Fibroblast of villous mesenchyme (primary cell): ENCODE results near the gene MYOM3. TPM values are rescaled to one million over a fixed set of nuclear protein-coding genes. Genes with fewer than 3 reads are reported as not detected.
A peak's percentile ranks its signal among the peaks of the same experiment; 100 is the strongest.
"Not testable (repeated sequence)": the region's sequence is repeated elsewhere in the genome, so short reads cannot be mapped to it uniquely, and the experiment has no call there.

Source experiments
- DNase-seq: peaks from one replicate; pipeline ENCODE4 v3.0.0-alpha.2; 2010; ENCODE audit warnings: low read depth
- H3K4me3 ChIP-seq: 2 replicates; pipeline ENCODE4 v1.5.1; 2011; ENCODE audit warnings: low read depth, mild to moderate bottlenecking, low read length
- total RNA-seq: library from RNA; depleted of rRNA; stranded (reverse); fragments of >200 nt; gene quantifications from 2 replicates; pipeline ENCODE4 v1.2.3, GENCODE V29; 2012
- TF ChIP-seq, protein P1 (sequence below): IDR thresholded peaks from 2 replicates; pipeline ENCODE4 v1.5.1; 2012; ENCODE audit warnings: low read depth, mild to moderate bottlenecking, low read length; ENCODE audit not compliant: insufficient read depth

The MYOM3 gene
- total RNA-seq, 1 donor: not detected

DNA sequence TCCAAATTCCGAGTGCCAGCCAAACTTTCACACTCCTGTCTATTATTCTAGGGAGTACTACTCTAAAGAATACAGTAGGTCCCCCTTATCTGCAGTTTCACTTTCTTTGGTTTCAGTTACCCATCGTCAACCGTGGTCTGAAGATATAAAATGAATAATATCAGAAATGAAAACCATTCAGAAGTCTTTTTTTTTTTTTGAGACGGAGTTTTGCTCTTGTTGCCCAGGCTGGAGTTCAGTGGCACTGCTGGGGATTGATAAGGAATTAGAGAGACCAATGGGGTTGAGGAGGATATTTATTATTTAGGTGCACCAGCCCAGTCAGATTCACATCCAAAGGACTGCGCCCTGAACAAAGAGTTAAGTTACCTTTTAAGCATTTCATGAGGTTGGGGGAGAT, 79.0 kb downstream of the MYOM3 start:
- TF ChIP-seq, protein P1, sequence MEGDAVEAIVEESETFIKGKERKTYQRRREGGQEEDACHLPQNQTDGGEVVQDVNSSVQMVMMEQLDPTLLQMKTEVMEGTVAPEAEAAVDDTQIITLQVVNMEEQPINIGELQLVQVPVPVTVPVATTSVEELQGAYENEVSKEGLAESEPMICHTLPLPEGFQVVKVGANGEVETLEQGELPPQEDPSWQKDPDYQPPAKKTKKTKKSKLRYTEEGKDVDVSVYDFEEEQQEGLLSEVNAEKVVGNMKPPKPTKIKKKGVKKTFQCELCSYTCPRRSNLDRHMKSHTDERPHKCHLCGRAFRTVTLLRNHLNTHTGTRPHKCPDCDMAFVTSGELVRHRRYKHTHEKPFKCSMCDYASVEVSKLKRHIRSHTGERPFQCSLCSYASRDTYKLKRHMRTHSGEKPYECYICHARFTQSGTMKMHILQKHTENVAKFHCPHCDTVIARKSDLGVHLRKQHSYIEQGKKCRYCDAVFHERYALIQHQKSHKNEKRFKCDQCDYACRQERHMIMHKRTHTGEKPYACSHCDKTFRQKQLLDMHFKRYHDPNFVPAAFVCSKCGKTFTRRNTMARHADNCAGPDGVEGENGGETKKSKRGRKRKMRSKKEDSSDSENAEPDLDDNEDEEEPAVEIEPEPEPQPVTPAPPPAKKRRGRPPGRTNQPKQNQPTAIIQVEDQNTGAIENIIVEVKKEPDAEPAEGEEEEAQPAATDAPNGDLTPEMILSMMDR: no peak
- no peak overlapping the region for H3K4me3 ChIP-seq
- no peak for DNase-seq

DNA sequence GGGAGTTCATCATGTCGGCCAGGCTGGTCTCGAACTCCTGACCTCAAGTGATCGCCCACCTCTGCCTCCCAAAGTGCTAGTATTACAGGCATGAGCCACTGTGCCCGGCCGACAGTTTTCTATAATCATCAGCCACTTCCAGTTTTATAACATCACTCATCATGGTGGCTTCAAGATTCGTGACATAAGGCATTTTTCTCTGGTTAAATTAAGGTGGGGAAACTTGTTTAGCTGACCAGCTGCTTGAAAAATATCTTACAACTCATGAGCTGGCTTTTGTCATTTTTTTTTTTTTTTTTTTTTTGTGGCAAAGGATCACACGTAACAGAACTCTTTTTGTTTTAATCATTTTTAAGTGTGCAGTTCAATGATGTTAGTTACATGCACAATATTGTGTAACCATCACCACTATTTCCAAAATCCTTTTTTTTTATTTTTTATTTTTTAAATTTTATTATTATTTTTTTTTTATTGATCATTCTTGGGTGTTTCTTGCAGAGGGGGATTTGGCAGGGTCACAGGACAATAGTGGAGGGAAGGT, 80.9 kb downstream of the MYOM3 start:
- not testable (repeated sequence) for DNase-seq, H3K4me3 ChIP-seq

DNA sequence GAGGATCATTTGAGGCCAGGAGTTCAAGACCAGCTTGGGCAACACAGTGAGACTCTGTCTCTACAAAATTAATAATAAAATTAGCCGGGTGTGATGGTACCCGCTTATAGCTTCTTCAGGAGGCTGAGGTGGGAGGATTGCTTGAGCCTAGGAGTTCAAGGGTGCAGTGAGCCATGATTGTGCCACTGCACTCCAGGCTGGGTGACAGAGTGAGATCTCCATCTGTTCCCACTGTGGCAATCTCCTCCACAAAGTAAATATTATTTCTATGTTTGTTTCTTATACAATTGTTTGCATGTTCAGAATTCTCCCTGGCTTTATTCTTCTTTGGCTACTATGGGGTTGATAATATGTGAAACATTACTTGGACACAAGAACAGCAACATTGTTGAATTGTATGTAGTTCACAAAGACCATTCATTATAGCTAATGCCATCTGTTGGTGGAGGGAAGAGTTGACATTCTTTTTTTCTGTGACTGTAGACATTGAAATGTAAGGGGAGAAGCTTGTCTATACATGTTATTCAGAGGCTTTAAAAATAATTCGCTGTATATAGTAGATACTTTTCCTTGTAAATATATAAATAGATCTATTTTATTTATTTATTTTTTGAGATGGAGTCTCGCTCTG, 84.0 kb downstream of the MYOM3 start:
- DNase-seq: peak; percentile 66
- TF ChIP-seq, protein P1: peak; percentile 66

DNA sequence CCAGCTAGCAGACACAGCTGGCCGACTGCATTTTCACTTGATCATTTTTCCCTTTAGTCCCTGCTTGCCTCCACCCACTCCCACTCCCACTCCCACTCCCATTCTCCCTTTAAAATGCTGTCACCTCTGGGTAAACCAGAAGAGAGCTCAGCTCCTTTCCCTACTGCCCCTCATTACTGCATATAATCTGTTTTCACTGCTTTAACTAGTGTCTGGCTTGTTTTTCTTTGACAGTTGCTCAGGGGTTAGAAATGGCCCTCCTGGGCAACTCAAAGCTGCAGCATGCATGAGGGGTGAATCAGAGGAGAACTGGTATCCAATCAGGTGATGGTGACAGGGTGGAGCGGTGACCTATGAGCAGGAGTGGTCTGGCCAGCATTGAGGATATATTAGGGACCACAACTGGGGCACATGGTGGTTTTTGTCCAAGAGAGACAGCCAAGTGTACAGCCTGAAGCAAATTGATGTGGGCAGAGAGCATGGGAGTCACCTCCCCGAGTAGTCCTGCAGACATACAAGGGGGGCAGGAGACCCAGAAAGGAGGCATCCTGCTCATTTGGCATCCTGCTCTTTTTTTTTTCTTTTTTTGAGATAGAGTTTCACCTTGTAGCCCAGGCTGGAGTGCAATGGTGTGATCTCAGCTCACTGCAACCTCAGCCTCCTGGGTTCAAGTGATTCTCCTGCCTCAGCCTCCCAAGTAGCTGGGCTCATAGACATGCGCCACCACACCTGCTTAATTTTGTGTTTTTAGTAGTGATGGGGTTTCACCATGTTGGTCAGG, 89.2 kb downstream of the MYOM3 start:
- TF ChIP-seq, protein P1: no peak
- H3K4me3 ChIP-seq: no peak overlapping the region
- DNase-seq: peak; percentile 87

More for the DNA sequence above, 84.0 kb downstream of the MYOM3 start:
- no peak overlapping the region for H3K4me3 ChIP-seq

DNA sequence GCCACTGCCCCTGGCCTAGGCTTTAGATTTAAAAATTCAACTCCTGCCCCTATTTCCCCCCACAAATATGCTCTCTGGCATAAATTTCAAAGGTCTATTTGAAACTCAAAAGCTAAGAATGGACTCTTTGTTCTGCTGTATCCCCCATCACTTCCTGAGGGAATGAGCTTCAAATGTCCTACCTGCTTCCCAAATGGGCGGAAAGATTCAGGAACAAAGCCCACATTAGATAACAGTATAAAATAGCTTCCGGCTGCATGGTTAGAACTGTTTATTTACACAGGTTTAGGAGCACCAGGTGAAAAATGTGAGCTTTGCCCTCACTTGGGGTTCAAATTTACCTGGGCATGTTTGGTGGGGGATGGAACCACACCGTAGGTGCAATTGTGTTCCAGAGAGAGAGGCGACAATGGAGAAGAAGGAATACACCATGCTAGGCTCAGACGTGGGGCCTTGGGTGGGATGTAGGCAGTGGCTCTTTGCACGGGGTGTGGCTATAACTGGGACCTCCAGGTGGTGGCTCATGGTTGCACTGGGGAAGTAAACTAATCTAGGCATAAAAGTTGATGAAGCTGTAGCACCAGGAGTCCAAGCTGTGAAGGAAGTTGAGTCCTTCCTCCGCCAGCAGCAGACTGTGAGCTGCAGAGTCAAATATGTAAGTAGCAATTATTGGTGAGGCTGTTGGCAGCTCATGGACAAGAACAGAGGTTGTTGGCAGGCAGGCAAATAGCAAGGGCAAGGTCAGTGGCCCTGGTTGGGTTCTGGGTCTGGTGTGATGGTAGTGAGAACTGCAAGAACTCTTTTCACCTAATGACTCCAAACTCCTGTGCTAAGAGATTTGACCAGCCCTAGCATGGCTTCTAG, 90.3 kb downstream of the MYOM3 start:
- DNase-seq: no peak
- TF ChIP-seq, protein P1: no peak
- no peak overlapping the region for H3K4me3 ChIP-seq

DNA sequence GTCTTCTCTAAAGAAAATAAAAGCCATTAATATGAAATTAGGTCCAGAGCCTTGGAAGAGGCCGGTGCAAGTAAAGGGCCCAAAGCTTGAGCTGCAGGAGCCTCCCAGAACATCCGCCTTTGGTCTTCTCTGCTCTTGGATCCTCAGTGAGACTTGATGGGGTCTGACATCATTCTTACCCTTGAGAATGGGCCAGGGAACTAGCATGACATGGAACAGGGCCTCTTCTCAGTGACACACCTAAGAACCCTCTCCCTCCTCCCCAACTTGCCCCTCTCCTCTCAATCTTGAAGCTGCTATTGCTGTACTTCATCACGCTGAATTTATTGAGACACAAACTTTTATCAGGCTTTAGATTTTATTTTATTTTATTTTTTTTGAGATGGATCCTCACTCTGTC, 91.5 kb downstream of the MYOM3 start:
- TF ChIP-seq, protein P1: no peak
- no peak for DNase-seq
- no peak overlapping the region for H3K4me3 ChIP-seq
